ENCODE data around the gene IP6K1. TPM values are rescaled to one million over a fixed set of nuclear protein-coding genes. Genes with fewer than 3 reads are reported as not detected.
"Not testable (repeated sequence)": the region's sequence is repeated elsewhere in the genome, so short reads cannot be mapped to it uniquely, and the experiment has no call there.

Gene IP6K1
- total RNA-seq, 2 experiments from 2014 or later: 33.3 to 36.0 TPM

DNA sequence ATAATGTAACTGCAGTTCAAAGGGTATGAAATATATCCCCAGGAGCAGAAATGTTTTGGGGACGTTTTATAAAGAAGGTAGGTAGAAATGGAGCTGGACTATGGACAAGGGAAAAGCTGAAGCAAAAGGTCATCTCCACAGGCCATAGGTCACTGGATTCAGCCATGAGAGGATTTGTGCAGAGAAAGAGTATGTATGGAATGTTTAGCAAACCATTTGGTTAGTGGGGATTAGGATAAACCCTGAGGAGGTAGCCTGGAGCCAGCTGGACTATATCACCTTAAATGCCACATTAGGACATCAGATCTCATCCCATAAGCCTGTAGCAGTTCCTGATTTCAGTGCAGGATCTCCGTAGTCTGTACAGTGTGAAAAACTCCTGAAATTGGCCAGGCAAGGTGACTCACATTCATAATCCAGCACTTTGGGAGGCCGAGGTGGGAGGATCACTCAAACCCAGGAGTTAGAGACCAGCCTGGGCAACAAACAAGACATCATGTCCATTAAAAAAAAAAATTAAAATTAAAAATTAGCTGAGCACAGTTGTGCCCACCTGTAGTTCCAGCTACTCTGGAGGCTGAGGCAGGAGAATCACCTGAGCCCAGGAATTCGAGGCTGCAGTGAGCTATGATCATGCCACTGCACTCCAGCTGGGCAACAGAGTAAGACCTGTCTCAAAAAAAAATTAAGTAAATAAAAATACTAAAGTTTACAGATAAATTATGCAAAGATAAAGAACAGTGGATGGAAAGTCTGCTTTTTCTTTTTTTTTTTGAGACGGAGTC lies 4.7 kb downstream of the IP6K1 start:
- Mint-ChIP-seq H3K9me3 (no peaks in the 10 kb centered on the region), H3K4me3 (peak overlapping the region; percentile 70), H3K36me3 (ENCODE audit: low read depth) (peaks cover 53% of the 10 kb centered on the region), H3K27ac (no peak overlapping the region), H3K4me1 (ENCODE audit: low read depth) (peaks cover 54% of the 10 kb centered on the region), H3K27me3 (no peaks in the 10 kb centered on the region)
- ATAC-seq (ENCODE audit: poor library complexity): no peak
- H3K27me3 ChIP-seq (ENCODE audit: control insufficient read depth in 1 of 2, insufficient read depth in 2 of 2, low read length in 2 of 2): no peaks in the 10 kb centered on the region
- intact Hi-C loops (cut with DNase I, micrococcal nuclease): no loop called here
- ChIA-PET POLR2A (no interaction called here), CTCF (no interaction called here)
- peaks cover 26% of the 10 kb centered on the region for H3K36me3 ChIP-seq (ENCODE audit: insufficient read depth, low read length)
- H3K4me3 ChIP-seq (ENCODE audit: low read length): no peak overlapping the region
- no peak overlapping the region for H3K27ac ChIP-seq (ENCODE audit: low read depth in 1 of 2, low read length in 2 of 2)
- H3K9me3 ChIP-seq (ENCODE audit: control insufficient read depth in 1 of 2, insufficient read depth in 1 of 2, low read length in 2 of 2): no peaks in the 10 kb centered on the region
- DNase-seq: peak in 1 of 14 experiments; percentile 14
- TF ChIP-seq, protein P1, sequence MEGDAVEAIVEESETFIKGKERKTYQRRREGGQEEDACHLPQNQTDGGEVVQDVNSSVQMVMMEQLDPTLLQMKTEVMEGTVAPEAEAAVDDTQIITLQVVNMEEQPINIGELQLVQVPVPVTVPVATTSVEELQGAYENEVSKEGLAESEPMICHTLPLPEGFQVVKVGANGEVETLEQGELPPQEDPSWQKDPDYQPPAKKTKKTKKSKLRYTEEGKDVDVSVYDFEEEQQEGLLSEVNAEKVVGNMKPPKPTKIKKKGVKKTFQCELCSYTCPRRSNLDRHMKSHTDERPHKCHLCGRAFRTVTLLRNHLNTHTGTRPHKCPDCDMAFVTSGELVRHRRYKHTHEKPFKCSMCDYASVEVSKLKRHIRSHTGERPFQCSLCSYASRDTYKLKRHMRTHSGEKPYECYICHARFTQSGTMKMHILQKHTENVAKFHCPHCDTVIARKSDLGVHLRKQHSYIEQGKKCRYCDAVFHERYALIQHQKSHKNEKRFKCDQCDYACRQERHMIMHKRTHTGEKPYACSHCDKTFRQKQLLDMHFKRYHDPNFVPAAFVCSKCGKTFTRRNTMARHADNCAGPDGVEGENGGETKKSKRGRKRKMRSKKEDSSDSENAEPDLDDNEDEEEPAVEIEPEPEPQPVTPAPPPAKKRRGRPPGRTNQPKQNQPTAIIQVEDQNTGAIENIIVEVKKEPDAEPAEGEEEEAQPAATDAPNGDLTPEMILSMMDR (IDR thresholded peaks at IDR 0.05): no peak
- peaks cover 61% of the 10 kb centered on the region for H3K4me1 ChIP-seq (ENCODE audit: insufficient read depth, low read length)

DNA sequence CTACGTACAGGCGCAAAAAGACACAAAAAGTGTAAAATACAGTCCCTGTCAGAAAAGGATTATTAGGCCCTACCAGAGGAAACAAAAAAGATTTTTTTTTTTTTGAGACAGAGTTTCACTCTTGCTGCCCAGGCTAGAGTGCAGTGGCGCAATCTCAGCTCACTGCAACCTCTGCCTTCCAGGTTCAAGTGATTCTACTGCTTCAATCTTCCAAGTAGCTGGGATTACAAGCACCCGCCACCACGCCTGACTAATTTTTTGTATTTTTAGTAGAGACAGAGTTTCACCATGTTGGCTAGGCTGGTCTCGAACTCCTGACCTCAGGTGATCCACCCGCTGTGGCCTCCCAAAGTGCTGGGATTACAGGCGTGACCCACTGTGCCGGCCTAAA lies 5.4 kb downstream of the IP6K1 start:
- intact Hi-C loops (cut with DNase I, micrococcal nuclease); H3K9me3 ChIP-seq (ENCODE audit: control insufficient read depth in 1 of 2, insufficient read depth in 1 of 2, low read length in 2 of 2); H3K27me3 Mint-ChIP-seq; CTCF ChIA-PET; H3K27me3 ChIP-seq (ENCODE audit: control insufficient read depth in 1 of 2, insufficient read depth in 2 of 2, low read length in 2 of 2); H3K27ac ChIP-seq (ENCODE audit: low read depth in 1 of 2, low read length in 2 of 2); ATAC-seq (ENCODE audit: poor library complexity); POLR2A ChIA-PET; H3K4me3 Mint-ChIP-seq; H3K9me3 Mint-ChIP-seq; H3K4me3 ChIP-seq (ENCODE audit: low read length): not testable (repeated sequence)
- H3K4me1 Mint-ChIP-seq (ENCODE audit: low read depth): peaks cover 53% of the 10 kb centered on the region
- Histone ChIP-seq H3K36me3 (ENCODE audit: insufficient read depth, low read length) (peaks cover 28% of the 10 kb centered on the region), H3K4me1 (ENCODE audit: insufficient read depth, low read length) (peaks cover 60% of the 10 kb centered on the region)
- H3K27ac Mint-ChIP-seq: peak overlapping the region; percentile 3
- DNase-seq: peak in 1 of 14 experiments; percentile 2
- peaks cover 51% of the 10 kb centered on the region for H3K36me3 Mint-ChIP-seq (ENCODE audit: low read depth)

DNA sequence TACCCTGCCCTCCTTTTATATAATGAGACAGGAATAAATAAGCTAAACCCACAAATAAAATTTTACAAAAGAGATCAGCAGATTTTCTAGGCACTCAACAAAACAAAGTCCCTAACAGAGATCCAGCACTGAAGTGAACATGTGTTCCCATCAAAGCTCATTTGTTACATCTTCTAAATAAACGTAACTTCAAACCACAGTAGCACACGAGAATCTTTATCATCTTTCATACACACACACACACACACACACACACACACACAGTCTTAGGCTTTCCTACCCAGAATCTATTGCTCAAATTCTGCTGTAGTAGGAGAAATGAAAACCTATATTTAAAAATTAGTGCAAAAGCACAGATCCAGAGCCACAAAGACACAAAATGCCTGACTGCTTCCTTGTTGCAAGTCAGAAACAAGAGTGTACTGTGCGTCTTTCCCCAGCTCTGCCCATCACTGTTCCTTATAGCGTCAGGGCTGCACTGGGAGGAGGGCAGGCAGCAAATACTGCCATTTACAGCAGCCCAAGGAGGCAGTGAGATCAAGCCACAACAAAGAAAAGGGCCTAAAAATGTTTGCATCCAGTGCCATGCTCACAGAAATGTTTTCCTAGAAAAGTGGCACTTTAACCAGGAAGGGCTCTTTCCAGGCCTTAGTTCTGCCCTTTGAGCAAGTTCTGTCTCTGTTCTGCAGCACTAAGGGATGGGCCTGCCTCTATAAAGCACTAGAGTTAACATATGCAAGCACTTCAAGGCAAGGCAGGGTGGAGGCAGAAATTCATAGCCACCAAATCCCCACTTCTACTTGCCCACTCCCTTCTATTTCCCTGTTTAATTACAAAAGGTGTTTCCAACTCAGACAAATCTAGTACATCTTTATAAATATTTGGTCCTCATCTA lies 6.0 kb downstream of the IP6K1 start:
- peaks cover 54% of the 10 kb centered on the region for H3K4me1 ChIP-seq (ENCODE audit: insufficient read depth, low read length)
- H3K9me3 Mint-ChIP-seq: no peaks in the 10 kb centered on the region
- POLR2A ChIA-PET: interaction anchor here (0.6 kb wide), 1 partner anchor 56 kb away, joined by 3 read pairs; the partner anchor contains the start of gene GMPPB
- peaks cover 28% of the 10 kb centered on the region for H3K36me3 ChIP-seq (ENCODE audit: insufficient read depth, low read length)
- no peak overlapping the region for H3K4me3 Mint-ChIP-seq
- no peaks in the 10 kb centered on the region for H3K9me3 ChIP-seq (ENCODE audit: control insufficient read depth in 1 of 2, insufficient read depth in 1 of 2, low read length in 2 of 2)
- peak overlapping the region; percentile 3 for H3K27ac Mint-ChIP-seq
- H3K27ac ChIP-seq (ENCODE audit: low read depth in 1 of 2, low read length in 2 of 2): no peak overlapping the region
- DNase-seq: no peak
- peaks cover 54% of the 10 kb centered on the region for H3K4me1 Mint-ChIP-seq (ENCODE audit: low read depth)
- H3K27me3 ChIP-seq (ENCODE audit: control insufficient read depth in 1 of 2, insufficient read depth in 2 of 2, low read length in 2 of 2): no peaks in the 10 kb centered on the region
- H3K27me3 Mint-ChIP-seq: no peaks in the 10 kb centered on the region
- no peak for ATAC-seq (ENCODE audit: poor library complexity)
- intact Hi-C loops (cut with DNase I, micrococcal nuclease): no loop called here
- CTCF ChIA-PET: interaction anchor here (1.5 kb wide), 1 partner anchor 22 kb away, joined by 4 read pairs; the partner anchor contains the start of gene INKA1
- H3K4me3 ChIP-seq (ENCODE audit: low read length): no peak overlapping the region
- peaks cover 52% of the 10 kb centered on the region for H3K36me3 Mint-ChIP-seq (ENCODE audit: low read depth)
- TF ChIP-seq, protein P1 (IDR thresholded peaks at IDR 0.05): no peak

Data from CD4-positive, alpha-beta T cell (primary cell).